ENCODE data around the gene MTR. TPM values are rescaled to one million over a fixed set of nuclear protein-coding genes. Genes with fewer than 3 reads are reported as not detected.

The MTR gene
- total RNA-seq, 1 experiment from 2014 or later = 35.5 TPM

DNA sequence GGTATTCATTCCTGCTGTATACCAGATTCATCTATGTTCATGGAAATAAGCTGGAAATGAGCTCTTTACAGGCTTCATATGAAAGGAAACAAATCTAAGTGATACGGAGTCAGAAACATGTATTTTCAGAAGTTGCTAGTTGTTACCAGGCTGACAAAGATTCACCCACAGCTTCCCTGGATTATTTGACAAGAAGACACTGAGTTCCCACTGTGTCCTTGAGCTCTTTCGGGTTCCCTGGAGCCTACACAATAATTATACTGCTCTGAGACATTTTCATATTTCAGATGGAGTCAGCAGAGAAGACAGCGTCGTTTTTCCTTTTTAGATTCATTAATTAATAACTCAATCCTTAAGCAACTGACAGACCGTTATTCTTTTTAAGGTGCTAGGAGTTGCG, 29.3 kb upstream of the MTR start:
- Histone ChIP-seq H4K91ac (ENCODE audit: insufficient read length, low read depth, low read length) (no peak overlapping the region), H3K23ac (ENCODE audit: insufficient read length, low read depth, low read length) (no peak overlapping the region), H4K20me1 (ENCODE audit: control insufficient read depth, insufficient read depth, insufficient read length) (no peaks in the 10 kb centered on the region), H2BK15ac (ENCODE audit: low read depth, low read length) (no peak overlapping the region), H3K27ac (ENCODE audit: insufficient read length, low read depth, low read length) (no peak overlapping the region), H2BK5ac (ENCODE audit: insufficient read length, low read length) (no peak overlapping the region), H2AK5ac (ENCODE audit: insufficient read length, low read length) (no peak overlapping the region), H2BK12ac (ENCODE audit: insufficient read length, low read depth, low read length) (no peak overlapping the region), H3K4ac (ENCODE audit: low read depth, low read length) (no peak overlapping the region), H3K23me2 (ENCODE audit: insufficient read length, low read depth, low read length, poor library complexity, severe bottlenecking) (no peaks in the 10 kb centered on the region), H3K18ac (ENCODE audit: insufficient read length, low read depth, low read length) (no peak overlapping the region), H3K27me3 (ENCODE audit: insufficient read depth, low read length) (no peaks in the 10 kb centered on the region), H2BK120ac (ENCODE audit: low read depth, low read length, poor library complexity, severe bottlenecking) (no peak overlapping the region), H3K9me3 (ENCODE audit: control insufficient read depth, low read depth, low read length) (no peaks in the 10 kb centered on the region), H3T11ph (ENCODE audit: low read length) (no peak overlapping the region), H3K4me1 (ENCODE audit: insufficient read depth, low read length) (no peaks in the 10 kb centered on the region), H3K79me1 (ENCODE audit: insufficient read depth, low read depth, low read length, poor library complexity, severe bottlenecking) (no peaks in the 10 kb centered on the region), H2AFZ (ENCODE audit: low read length) (no peak overlapping the region), H4K5ac (ENCODE audit: insufficient read length, low read depth, low read length) (no peak overlapping the region), H2BK20ac (ENCODE audit: low read depth, low read length, poor library complexity, severe bottlenecking) (no peak overlapping the region), H4K8ac (replicated peaks; ENCODE audit: insufficient read length, low read depth, low read length) (no peak overlapping the region), H3K4me2 (ENCODE audit: insufficient read depth, insufficient read length, low read length) (no peak overlapping the region), H3K79me2 (ENCODE audit: insufficient read depth, low read length) (no peaks in the 10 kb centered on the region), H3K14ac (ENCODE audit: insufficient read depth, low read length) (no peak overlapping the region), H3K9ac (ENCODE audit: extremely low read depth, insufficient read length, low read length) (no peak overlapping the region), H3K56ac (ENCODE audit: insufficient read length, low read depth, low read length) (no peak overlapping the region)
- no peak overlapping the region for H3K4me3 Mint-ChIP-seq
- no CpG with 5 or more reads among the region's 6 CpGs for WGBS (ENCODE audit: extremely low coverage, insufficient read length, low lambda C conversion rate)
- H3K27me3 Mint-ChIP-seq (ENCODE audit: low read depth) = no peaks in the 10 kb centered on the region
- H3K4me1 Mint-ChIP-seq = no peaks in the 10 kb centered on the region
- DNase-seq = no peak
- H3K36me3 Mint-ChIP-seq (ENCODE audit: insufficient read depth in 1 of 3, low read depth in 3 of 3) = peaks cover 0 to 3% (median 0%) of the 10 kb centered on the region in 3 experiments; a peak in 3 of 7 replicates
- no peaks in the 10 kb centered on the region for H3K9me3 Mint-ChIP-seq
- H3K27ac Mint-ChIP-seq = no peak overlapping the region
- TF ChIP-seq, protein P1, sequence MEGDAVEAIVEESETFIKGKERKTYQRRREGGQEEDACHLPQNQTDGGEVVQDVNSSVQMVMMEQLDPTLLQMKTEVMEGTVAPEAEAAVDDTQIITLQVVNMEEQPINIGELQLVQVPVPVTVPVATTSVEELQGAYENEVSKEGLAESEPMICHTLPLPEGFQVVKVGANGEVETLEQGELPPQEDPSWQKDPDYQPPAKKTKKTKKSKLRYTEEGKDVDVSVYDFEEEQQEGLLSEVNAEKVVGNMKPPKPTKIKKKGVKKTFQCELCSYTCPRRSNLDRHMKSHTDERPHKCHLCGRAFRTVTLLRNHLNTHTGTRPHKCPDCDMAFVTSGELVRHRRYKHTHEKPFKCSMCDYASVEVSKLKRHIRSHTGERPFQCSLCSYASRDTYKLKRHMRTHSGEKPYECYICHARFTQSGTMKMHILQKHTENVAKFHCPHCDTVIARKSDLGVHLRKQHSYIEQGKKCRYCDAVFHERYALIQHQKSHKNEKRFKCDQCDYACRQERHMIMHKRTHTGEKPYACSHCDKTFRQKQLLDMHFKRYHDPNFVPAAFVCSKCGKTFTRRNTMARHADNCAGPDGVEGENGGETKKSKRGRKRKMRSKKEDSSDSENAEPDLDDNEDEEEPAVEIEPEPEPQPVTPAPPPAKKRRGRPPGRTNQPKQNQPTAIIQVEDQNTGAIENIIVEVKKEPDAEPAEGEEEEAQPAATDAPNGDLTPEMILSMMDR (conservative IDR thresholded peaks at IDR 0.05) = no peak
